Embryonic facial prominence (tissue), 1 donor: ENCODE results near the gene CEACAM4.
"Not testable (repeated sequence)": the region's sequence is repeated elsewhere in the genome, so short reads cannot be mapped to it uniquely, and the experiment has no call there.

Experiments used
- DNase-seq: peaks from one replicate; pipeline ENCODE4 v3.0.0-alpha.2; 2016; ENCODE audit errors: extremely low spot score

The CEACAM4 gene

DNA sequence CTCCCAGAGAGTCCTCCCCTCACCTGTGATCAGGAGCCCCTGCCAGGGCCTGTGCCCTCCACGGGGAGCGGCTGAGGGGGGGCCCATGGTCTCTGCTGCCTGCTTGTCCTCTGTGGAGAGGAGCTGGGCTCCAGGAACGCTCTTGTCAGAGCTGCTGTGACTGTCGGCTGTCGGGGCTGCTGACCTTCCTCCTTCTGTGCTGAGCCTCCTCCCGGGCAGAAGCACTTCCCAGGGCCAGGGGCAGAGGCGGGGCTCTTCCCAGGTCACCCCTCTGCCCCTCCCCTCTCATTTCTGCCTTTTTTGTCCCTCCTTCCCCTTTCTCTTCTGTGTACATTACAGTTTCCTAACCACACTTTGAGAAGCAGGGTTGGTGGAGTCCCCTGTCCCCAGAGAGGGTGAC lies at the start of gene CEACAM4:
Gene CEACAM4, minus strand, starts transcription at position 198 of the 400 bp plus-strand sequence. Its CDS starts 111 bp downstream, at position 87.
- no peak for DNase-seq

DNA sequence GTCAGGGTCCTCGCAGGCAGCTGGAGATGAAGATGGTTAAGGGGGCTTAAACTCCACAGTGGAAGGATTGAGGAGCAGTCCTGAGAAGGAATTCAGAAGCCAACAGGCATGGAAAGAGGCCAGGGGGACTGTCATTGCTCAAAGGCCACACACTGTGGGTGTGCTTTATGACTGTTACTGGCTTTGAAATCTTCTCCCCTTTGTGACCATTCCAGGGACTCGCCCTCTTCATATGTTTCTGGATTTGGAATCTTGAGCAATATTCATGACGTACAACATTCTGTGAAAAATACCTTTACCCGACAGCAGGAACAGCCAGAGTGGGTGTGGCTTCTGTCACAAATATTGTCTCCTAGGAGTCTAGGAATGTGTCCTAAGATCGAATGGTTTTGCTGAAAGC lies 44.6 kb upstream of the CEACAM4 start:
- DNase-seq, result no peak

DNA sequence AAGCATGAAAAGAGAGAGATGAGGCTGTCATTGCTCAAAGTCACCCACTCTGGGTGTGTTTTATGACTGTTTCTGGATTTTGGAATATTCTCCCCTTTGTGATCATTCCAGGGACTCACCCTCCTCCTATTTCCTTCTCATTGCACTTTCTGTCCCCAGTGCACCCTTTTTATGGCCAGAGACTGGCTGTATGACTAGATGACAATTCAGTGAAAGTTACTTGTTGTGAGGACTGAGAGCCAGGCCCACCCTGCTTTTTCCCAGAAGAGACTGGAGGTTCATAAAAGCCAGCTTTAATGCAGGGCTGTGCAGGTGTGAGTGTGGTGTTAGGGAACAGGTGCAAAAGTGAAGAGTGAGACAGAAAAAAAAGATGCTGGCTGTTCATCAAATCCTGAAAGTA lies 43.9 kb upstream of the CEACAM4 start:
- no peak for DNase-seq

DNA sequence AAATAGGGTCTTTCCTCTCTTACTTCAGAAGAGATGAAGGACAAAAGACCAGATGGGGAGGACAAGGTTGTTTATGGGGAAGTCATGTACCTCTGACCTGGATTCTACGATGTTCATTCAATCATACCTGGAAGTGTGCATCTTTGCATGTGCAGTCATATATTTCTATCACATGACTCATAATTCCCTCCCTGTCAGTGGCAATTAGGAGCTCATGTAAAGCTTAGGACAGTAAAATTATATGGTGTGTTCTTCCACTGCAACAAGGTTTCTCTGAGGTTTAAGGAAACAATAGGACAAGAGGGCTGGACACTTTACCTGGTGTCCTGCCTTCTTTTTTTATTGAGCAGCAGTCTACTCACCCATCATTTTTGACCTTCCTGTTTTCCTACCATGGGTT lies 41.4 kb upstream of the CEACAM4 start:
- no peak for DNase-seq

DNA sequence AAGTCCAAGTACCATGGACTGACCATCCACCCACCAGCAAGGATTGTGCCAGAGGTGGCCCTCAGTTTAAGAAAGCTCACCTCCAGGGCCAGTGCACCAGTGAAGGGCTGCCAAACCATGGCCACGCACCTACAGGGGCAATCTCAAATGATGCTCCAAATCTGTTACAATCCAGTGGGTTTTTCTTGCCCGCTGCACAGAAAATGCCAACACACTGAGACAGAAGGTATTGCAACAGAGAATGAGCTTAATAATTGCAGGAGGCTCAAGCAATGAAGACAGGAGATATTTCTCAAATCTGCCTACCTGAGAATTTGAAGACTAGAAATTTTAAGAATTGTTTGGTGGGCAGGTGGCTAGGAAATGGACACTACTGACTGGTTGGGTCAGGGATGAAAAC lies 39.2 kb upstream of the CEACAM4 start:
- no peak for DNase-seq

DNA sequence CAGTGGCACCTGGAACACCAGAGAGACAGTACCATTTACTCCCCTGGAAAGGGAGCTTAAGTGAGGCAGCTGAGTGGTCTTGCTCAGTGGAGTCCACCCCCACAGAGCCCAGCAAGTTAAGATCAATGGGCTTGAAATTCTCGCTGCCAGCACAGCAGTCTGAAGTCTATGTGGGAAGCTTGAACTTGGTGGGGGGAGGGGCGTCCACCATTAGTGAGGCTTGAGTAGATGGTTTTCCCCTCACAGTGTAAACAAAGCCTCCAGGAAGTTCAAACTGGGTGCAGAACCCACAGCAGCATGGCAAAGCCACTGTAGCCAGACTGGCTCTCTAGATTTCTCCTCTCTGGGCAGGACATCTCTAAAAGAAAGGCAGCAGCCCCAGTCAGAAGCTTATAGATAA lies 30.3 kb upstream of the CEACAM4 start:
- no peak for DNase-seq

DNA sequence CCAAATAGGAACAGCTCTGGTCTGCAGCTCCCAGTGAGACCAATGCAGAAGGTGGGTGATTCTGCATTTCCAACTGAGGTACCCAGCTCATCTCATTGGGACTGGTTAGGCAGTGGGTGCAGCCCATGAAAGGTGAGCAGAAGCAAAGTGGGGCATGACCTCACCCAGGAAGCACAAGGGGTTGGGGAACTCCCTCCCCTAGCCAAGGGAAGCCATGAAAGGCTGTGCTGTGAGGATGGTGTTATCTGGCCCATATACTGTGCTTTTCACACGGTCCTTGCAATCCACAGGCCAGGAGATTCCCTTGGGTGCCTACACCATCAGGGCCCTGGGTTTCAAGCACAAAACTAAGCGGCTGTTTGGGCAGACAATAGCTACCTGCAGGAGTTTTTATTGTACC lies 29.9 kb upstream of the CEACAM4 start:
- DNase-seq, result not testable (repeated sequence)

DNA sequence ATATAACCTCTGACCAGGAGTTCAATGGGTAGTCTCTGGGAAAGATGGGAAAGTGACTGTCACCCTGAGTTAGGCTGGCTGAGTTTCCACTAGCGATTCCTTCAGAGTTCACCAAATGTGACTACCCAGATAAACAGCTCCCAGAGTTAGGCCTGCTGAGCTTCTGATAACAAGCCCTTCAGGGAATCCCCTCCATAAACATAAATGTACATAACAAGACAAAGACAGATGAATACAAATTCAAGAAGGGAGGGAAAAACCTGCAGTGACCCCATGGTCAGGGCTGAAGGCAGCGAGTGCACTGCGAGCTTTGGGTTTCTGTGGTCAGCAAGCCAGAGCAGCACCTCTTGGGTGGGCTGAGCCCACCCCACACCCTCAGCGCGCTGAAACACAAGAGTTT lies 25.4 kb upstream of the CEACAM4 start:
- no peak for DNase-seq

DNA sequence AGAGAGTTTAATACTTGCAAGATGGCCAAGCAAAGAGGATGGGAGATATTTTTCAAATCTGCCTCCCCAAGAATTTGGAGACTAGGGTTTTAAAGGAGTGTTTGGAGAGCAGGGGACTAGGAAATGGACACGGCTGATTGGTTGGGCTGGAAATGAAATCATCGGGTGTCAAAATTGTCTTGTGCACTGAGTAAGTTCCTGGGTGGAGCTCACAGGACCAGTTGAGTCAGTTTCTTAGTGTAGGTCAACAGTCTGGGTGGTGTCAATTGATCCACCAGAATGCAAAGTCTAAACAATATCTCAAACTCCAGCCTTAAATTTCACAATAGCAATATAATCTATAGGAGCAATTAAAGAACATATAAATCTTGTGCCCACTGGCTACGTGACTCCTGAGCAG lies 23.0 kb upstream of the CEACAM4 start:
- no peak for DNase-seq

DNA sequence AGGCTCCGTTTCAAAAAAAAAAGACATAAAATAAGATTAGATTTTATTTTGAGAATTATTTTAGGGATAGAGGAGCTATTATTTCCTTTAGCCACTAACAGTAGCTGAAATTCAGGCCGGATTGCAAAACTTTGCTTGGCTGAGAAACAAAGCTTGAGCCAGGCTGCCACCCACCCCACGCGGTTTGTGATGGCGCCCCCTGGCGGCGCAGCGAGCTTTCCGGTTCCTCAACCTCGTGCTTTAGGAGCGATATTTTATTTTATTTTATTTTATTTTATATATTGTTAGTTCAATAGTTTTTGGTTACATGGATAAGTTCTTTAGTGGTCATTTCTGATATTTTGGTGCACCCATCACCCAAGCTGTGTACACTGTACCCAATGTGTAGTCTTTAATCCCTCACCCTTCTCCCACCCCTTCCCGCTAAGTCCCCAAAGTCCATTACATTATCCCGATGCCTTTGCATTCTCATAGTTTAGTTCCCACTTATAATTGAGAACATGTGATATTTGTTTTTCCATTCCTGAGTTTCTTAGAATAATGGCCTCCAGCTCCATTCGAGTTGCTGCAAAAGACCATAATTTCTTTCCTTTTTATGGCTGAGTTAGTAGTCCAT lies 19.8 kb upstream of the CEACAM4 start:
- DNase-seq, result no peak

DNA sequence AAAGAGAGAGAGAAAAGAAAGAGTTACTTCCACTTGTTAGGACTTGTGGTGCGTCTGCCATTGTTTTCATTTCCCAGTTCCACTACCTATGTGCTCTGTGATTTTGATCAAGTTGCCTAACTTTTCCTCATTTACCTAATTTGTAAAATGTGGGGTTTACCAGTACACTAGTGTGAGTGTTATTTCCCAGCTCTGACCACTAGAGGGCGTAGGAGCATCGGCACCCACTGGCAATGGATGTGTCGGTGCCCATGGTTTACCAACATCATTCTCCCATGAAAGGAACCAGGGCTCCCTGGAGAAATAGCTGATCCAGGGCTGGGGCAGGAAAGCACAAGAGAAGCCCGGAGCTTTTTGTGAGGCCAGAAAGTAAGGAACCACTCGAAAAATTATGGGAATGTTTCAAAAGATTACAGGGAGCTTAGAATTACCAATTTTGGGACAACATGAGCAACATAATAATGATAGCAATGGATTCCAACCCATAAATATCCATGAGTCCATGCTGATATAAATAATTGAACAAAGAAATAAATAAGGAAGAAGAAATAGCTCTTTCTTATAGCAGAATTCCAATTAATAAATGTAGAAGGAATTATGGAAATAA lies 15.1 kb upstream of the CEACAM4 start:
- no peak for DNase-seq

DNA sequence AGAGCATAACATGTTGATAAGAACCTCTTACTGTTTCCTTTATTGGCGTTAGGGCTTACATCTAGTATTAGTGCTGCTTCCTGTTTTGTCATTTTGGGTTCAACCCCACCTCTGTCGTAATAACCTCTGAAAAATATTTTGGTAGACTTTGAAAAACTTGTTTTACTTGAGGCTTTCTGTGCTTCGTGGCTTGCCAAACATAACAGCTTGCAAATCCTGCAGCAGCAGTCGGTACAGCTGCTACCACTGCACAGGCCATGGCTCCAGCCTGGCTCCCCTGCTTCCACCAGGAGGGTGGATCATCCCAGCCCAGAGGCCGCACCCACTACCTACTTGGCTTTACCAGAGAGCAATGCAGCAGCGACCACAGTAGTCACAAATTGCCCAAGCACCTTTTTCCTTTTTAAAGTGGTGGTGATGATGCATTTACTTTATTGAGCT lies 11.8 kb upstream of the CEACAM4 start:
- no peak for DNase-seq

DNA sequence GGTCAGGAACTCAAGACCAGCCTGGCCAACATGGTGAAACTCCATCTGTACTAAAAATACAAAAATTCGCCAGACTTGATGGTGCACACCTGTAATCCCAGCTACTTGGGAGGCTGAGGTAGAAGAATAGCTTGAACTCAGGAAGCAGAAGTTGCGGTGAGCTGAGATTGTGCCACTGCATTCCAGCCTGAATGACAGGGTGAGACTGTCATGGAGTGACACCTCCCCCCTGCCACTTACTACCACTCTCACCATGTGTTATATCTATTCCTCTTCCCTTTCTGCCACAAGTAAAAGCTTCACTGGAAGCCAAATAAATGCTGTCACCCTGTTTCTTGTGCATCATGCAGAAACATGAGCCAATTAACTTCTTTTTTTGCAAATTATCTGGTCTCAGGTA lies 10.6 kb upstream of the CEACAM4 start:
- DNase-seq, result no peak

DNA sequence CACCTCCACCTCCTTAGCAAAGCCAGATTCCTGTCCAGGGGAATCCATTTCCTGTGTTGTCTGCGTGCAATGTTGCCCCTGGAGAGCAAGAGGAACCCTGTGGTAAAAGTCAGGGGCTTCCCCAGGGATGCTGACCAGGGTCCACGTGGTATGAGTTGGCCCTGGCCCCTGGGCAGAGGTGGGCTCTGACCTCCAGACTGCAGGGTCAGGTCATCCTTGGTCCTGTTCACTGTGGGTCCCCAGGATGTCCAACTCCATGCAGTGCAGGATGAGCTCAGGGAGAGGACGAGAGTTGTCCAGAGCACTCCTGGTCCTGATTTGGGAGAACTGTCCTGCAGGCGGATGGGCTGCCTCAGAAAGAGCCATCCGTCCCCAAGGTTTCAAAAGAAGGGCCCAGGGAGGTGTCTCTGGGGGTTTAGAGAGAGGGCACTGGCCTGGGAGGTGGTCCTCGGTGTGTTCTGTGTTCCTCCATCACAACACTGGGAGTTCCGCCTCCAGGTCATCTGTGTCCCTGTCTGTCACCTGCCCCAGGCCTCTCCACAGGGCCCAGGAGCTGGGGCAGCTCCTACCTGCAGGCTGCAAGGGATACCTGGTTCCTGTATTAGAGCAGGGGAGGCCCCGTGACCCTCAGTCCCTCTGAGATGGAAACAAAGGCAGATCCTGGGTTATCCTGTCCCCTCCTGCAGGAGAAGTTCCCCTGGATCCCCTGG lies 1.2 kb upstream of the CEACAM4 start:
- DNase-seq, result no peak

DNA sequence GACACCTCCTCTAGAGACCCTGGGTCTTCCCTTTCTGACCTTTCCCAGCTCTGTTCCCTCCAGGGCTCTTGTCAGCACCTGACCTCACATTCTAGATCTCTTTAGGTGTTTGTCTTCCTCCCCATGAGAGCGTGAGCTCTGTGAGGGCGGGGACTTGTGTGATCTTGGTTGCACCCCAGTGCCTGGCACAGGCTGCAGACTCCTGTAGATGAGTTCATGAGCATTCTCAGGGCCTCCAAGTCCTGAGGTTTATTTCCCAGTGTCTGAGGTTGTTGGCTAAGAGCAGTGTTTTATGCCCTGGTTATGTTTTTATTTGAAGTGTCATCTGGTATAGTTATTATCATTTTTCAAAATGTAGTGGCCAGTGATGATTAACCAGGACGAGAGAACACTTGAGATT lies 596 bp downstream of the CEACAM4 start:
- no peak for DNase-seq

DNA sequence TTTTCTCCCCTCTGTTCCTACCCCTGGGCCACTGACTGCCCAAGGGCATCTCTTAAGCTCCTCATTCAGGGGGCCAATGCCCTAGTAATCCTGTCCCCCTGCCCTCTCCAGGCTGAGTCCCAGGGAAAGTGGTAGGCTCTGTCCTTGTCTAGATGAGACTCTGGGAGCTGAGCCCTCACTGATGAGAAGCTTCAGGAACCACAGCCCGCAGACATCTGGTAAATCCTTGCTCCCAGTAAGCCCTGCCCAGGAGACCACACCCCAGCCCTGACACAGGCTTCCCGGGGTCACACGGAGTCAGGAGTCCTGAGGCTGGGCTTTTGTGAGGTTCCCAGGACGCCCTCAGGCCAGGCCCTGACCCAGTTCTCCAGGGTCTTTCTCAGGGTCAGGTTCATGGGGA lies 1.9 kb downstream of the CEACAM4 start:
- DNase-seq, result no peak

DNA sequence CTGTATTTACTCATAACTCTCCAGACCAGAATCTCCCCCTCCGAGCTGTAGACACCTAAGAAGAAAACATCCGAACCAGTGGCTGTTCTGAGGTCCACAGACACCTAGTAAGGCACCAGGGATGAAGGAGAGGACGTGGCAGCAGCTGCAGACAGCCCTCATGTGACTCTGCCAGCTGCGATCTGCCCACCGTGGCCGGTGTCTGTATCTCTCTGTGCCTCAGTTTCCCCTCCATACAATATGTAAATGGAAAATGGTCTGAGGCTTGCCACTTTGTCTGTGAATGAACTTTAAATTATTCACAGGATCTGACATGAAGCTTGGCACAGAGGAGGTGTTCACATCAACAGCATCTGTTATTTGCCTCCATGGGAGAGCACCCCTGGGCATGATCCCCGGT lies 2.4 kb downstream of the CEACAM4 start:
- no peak for DNase-seq

DNA sequence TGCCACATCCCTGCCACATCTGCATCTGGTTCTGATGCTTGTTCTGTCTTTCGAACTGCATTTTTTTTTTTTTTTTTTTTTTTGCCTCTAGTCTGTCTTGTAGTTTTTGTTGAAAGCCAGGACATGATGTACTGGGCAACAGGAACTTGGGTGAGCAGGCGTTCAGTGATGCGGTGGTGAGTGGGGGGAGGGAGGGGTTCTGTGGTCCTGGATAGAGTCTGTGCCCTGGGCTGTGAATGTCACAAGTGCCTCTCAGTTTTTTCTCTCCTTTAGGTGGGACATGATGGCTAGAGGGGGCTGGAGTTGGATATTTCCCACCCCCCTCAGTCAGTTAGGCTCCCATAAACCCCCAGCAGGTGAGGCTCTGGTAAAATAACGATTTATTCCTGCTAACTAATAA lies 3.5 kb downstream of the CEACAM4 start:
- DNase-seq, result no peak

DNA sequence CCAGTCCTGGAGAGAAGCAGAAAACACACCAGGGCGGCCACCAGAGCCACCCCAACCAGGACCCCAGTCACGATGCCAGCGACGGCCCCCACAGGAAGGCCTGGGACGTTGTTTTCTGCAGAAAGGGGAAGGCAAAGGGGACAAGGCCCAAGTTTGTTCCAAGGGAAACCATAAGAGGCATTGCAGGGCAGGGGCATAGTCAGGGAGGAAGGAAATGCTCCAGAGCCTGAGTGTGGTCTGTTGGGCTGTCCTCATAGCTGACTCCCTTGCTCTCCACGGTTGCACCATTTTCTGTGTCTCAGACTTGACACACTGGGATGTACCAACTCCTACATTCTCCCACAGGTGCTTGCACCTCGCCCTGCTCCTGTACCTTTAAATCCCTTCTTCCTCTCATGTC lies 5.2 kb downstream of the CEACAM4 start:
- DNase-seq, result no peak

DNA sequence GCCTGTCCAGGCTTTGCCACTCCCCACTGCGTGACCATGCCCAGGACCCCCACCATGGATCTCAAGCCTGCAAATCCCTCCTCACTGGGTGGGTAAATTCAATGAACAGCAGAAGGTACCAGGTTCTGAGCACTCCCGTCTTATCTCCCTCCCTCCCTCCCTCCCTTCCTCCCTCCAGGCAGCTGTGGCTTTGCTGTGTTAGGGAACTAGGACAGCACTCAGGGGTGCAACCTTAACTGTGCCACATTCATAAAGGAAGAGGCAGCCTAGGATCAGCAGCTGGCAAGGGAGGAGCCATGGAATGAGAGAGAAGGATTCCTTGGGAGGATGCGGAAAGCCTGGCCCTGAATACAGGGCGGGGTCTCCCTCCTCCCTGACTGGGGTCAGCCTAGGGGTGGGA lies 5.6 kb downstream of the CEACAM4 start:
- DNase-seq, result no peak

DNA sequence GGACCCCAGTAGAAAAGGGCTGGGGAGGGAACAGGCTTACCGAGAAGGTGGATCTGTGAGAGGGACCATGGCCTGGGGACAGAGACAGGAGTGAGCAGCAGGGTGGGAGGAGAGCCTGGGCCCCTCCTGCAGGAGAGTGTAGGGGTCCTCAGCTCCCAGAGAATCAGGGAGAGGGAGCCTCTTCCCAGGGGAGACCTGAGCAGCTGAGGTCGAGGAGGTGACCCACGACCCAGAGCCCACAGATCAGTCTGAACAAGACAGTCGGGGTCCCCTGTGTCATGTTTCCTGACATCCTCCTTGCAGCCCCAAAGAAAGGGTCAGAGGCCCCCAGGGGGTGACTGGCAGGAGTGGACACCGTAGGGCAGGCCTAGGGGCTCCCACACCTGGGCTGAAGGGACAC lies 6.7 kb downstream of the CEACAM4 start:
- no peak for DNase-seq

DNA sequence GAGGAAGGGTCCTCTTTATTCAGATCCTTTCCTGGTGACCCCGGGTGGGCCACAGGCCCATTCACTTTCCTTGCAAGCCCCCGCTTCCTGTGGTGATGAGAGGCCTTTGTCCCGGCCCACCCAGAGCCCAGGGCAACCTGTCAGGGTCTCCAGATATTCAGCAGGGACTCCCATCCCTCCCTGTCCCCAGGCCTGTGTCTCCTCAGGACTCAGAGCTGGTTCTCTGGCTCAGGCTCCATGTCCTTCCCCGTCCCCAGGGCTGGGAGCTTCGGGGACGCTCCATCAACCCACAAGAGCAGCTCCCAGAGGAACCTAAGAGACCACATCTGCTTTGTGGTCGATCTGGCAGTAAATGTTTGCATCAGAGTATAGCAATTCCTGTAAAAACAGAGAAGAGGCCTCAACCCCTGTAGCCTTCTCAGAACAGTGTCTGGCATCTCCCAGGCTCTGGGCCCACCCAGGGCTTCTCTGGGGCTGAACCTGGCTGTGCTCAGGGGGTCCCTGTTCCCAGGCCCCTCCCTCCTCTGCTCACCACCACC lies 7.8 kb downstream of the CEACAM4 start:
- no peak for DNase-seq
